Measurements from ENCODE around the gene C1orf159.

- TF ChIP-seq POLR2A (IDR thresholded peaks at IDR 0.05) (no peak), CTCF (IDR thresholded peaks at IDR 0.05) (no peak), POLR2AphosphoS5 (IDR thresholded peaks at IDR 0.05; ENCODE audit: insufficient read depth in 1 of 2, low read depth in 1 of 2) (no peak)
Observed at GRCh38 chr1:1061682-1062345, 54.1 kb downstream of the C1orf159 start.
